GM18502 (cell line): ENCODE results near the gene TEX264.

ENCODE experiments used
- ATAC-seq: cut with Tn5 transposase; IDR thresholded peaks from one replicate; pipeline ENCODE4 v1.9.1; 2021; ENCODE audit warnings: mild to moderate bottlenecking; ENCODE audit not compliant: unreplicated experiment, poor library complexity

TEX264 gene

GRCh38 chr3:51712511-51712931 is 41.5 kb downstream of the TEX264 start:
- ATAC-seq: no peak

GRCh38 chr3:51712963-51713362 is 41.9 kb downstream of the TEX264 start:
- ATAC-seq: no peak

- no peak for ATAC-seq
Measured at GRCh38 chr3:51715231-51715976, 44.4 kb downstream of the TEX264 start.

GRCh38 chr3:51715977-51716294 is 44.9 kb downstream of the TEX264 start:
- no peak for ATAC-seq

GRCh38 chr3:51716805-51717204 is 45.8 kb downstream of the TEX264 start:
- no peak for ATAC-seq

GRCh38 chr3:51717446-51717845 is 46.4 kb downstream of the TEX264 start:
- ATAC-seq: no peak

GRCh38 chr3:51717947-51718346 is 46.9 kb downstream of the TEX264 start:
- ATAC-seq: no peak

GRCh38 chr3:51718547-51719409 is 47.7 kb downstream of the TEX264 start:
- no peak for ATAC-seq

- ATAC-seq: no peak
Measured at GRCh38 chr3:51719410-51720025, 48.5 kb downstream of the TEX264 start.

- ATAC-seq: no peak
Measured at GRCh38 chr3:51720292-51721061, 49.4 kb downstream of the TEX264 start.

GRCh38 chr3:51721062-51721745 is 50.2 kb downstream of the TEX264 start:
- no peak for ATAC-seq

- no peak for ATAC-seq
Measured at GRCh38 chr3:51722362-51722761, 51.3 kb downstream of the TEX264 start.

GRCh38 chr3:51727500-51727899 is 56.4 kb downstream of the TEX264 start:
- no peak for ATAC-seq

GRCh38 chr3:51729042-51729633 is 58.1 kb downstream of the TEX264 start:
- ATAC-seq: no peak

- ATAC-seq: no peak
Measured at GRCh38 chr3:51733859-51734571, 63.0 kb downstream of the TEX264 start.

- ATAC-seq: no peak
Measured at GRCh38 chr3:51734572-51734907, 63.5 kb downstream of the TEX264 start.

- ATAC-seq: no peak
Measured at GRCh38 chr3:51735039-51735438, 64.0 kb downstream of the TEX264 start.

- ATAC-seq: no peak
Measured at GRCh38 chr3:51735950-51736349, 64.9 kb downstream of the TEX264 start.

GRCh38 chr3:51739110-51739509 is 68.1 kb downstream of the TEX264 start:
- ATAC-seq: no peak
